ENCODE results near the gene KANK2. TPM values are rescaled to one million over a fixed set of nuclear protein-coding genes. Genes with fewer than 3 reads are reported as not detected.

KANK2 gene
- polyA plus RNA-seq, 1 donor, result 103 TPM

GRCh38 chr19:11225815-11226214 is 28.5 kb upstream of the KANK2 start:
- DNase-seq (ENCODE audit: low read depth), result no peak

GRCh38 chr19:11225172-11225571 is 27.8 kb upstream of the KANK2 start:
- no peak for DNase-seq (ENCODE audit: low read depth)

- no peak for DNase-seq (ENCODE audit: low read depth)
These were observed 27.1 kb upstream of the KANK2 start for GRCh38 chr19:11224429-11224828.

- no peak for DNase-seq (ENCODE audit: low read depth)
These were observed 25.9 kb upstream of the KANK2 start for GRCh38 chr19:11223200-11223599.

- DNase-seq (ENCODE audit: low read depth), result no peak
These were observed 23.8 kb upstream of the KANK2 start for GRCh38 chr19:11221082-11221598.

GRCh38 chr19:11214387-11214786 is 17.0 kb upstream of the KANK2 start:
- no peak for DNase-seq (ENCODE audit: low read depth)

- no peak for DNase-seq (ENCODE audit: low read depth)
These were observed 13.2 kb upstream of the KANK2 start for GRCh38 chr19:11210656-11210928.

GRCh38 chr19:11209839-11210655 is 12.7 kb upstream of the KANK2 start:
- DNase-seq (ENCODE audit: low read depth), result no peak

GRCh38 chr19:11208561-11209471 is 11.5 kb upstream of the KANK2 start:
- DNase-seq (ENCODE audit: low read depth), result no peak

- DNase-seq (ENCODE audit: low read depth), result no peak
These were observed 8.7 kb upstream of the KANK2 start for GRCh38 chr19:11205939-11206570.

- DNase-seq (ENCODE audit: low read depth), result no peak
These were observed 7.6 kb upstream of the KANK2 start for GRCh38 chr19:11204943-11205349.

- DNase-seq (ENCODE audit: low read depth), result no peak
These were observed 6.8 kb upstream of the KANK2 start for GRCh38 chr19:11204076-11204602.

GRCh38 chr19:11203194-11204075 is 6.1 kb upstream of the KANK2 start:
- no peak for DNase-seq (ENCODE audit: low read depth)

- no peak for DNase-seq (ENCODE audit: low read depth)
These were observed 5.3 kb upstream of the KANK2 start for GRCh38 chr19:11202488-11203193.

- no peak for DNase-seq (ENCODE audit: low read depth)
These were observed 4.4 kb upstream of the KANK2 start for GRCh38 chr19:11201791-11202190.

GRCh38 chr19:11200931-11201330 is 3.6 kb upstream of the KANK2 start:
- DNase-seq (ENCODE audit: low read depth), result no peak

GRCh38 chr19:11200015-11200574 is 2.8 kb upstream of the KANK2 start:
- no peak for DNase-seq (ENCODE audit: low read depth)

- DNase-seq (ENCODE audit: low read depth), result no peak
These were observed 2.2 kb upstream of the KANK2 start for GRCh38 chr19:11199517-11199916.

- no peak for DNase-seq (ENCODE audit: low read depth)
These were observed 1.6 kb upstream of the KANK2 start for GRCh38 chr19:11198769-11199424.

GRCh38 chr19:11198175-11198534 is 810 bp upstream of the KANK2 start:
- no peak for DNase-seq (ENCODE audit: low read depth)
